AG10803 (cell line): ENCODE measurements around the gene PLIN5.

Source experiments
- DNase-seq: peaks from one replicate; pipeline ENCODE4 v3.0.0; 2010; ENCODE audit warnings: low read depth
- H3K4me3 ChIP-seq: 2 replicates; pipeline ENCODE4 v1.5.1; 2011; ENCODE audit warnings: mild to moderate bottlenecking, low read length, control low read depth
- CTCF ChIP-seq: conservative IDR thresholded peaks from 2 replicates; pipeline ENCODE4 v1.5.1; 2011; ENCODE audit warnings: mild to moderate bottlenecking, low read length, control low read depth, inconsistent platforms

The PLIN5 gene

DNA sequence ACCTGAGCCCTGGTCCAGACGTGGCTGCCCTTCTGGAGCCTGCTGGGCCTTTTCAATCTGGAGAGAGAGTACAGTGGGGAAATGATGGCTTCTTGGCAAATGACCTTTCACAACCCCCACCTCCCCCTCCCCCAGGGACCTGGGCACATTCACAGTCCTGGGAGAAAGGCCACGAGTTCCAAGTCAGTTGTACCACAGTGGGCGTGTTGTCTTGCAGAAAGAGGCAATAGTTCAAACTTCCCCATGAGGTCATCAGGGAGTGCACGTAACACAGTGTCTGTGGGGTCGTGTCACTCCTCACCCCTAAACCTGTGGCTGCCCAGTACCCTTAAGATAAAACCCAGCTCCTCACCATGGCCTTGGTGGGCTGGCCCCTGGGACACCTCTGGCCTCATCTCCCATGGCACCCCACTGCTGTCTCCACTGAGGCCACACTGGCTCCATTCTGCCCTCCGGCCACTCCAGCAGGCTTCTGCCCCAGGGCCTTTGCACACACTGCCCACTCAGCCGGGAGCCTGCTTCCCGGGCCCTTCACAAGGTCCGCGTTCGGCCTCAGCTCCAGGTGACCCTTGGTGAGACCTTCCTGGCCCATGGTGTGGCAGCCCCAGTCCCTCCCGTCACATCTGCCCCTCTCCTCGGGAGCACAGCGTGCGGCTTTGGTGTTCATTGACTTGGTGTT is 30.0 kb downstream of the PLIN5 start:
- no peak overlapping the region for H3K4me3 ChIP-seq
- TF ChIP-seq CTCF: no peak
- no peak for DNase-seq

GRCh38 chr19:4504297-4504701 is 30.7 kb downstream of the PLIN5 start:
- no peak for DNase-seq
- no peak for TF ChIP-seq CTCF
- H3K4me3 ChIP-seq: no peak overlapping the region

DNA sequence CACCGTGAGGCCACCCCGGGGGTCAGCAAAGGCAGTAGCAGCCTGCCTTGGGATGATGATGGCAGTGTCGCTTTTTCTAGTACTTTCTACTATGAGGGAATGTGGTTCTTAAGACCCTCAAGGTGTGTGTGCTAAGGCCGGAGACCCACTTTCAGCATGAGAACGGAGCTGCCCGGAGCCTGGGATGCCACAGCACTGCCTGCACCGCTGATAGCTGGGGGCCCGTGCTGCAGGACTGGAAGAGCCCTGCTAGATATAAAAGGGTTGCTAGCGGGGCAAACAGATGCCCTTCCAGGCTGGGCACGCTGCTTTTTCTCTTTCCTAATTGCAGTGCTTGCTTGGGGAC is 31.2 kb downstream of the PLIN5 start:
- H3K4me3 ChIP-seq: no peak overlapping the region
- no peak for TF ChIP-seq CTCF
- no peak for DNase-seq

DNA sequence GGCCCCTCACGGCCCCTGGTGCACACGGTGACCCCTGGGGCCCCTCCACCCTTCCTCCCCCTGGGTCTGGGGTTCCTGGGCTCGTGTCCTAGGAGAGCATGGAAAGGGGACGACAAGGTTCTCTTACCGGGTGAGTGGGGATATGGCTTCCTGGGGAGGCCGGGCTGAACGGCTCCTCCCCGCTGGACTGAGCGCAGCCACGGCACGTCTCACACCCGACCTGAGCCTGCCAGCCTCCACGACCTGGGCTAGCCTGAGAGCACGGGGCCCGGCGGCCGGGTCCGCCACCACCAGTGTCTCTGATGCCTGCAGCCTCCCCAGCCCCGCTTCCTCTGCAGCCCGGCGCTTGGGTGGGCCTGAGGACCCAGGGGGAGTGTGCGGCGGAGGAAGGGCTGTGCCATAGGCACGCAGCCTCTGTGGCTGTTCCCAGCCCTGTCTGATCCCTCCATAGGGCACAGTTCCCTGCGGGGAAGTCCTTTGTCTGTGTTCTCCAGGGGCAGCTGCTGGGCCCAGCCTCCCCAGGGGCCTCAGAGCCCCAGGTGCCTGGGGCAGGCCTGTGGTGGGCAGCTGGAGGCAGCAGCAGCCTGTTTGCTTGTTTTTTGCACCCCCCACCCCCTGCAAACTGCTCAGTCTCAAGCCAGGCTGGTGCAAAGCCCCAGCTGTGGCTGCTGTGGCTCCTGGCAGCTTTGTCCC is 31.7 kb downstream of the PLIN5 start:
- no peak for DNase-seq
- TF ChIP-seq CTCF: no peak
- no peak overlapping the region for H3K4me3 ChIP-seq

DNA sequence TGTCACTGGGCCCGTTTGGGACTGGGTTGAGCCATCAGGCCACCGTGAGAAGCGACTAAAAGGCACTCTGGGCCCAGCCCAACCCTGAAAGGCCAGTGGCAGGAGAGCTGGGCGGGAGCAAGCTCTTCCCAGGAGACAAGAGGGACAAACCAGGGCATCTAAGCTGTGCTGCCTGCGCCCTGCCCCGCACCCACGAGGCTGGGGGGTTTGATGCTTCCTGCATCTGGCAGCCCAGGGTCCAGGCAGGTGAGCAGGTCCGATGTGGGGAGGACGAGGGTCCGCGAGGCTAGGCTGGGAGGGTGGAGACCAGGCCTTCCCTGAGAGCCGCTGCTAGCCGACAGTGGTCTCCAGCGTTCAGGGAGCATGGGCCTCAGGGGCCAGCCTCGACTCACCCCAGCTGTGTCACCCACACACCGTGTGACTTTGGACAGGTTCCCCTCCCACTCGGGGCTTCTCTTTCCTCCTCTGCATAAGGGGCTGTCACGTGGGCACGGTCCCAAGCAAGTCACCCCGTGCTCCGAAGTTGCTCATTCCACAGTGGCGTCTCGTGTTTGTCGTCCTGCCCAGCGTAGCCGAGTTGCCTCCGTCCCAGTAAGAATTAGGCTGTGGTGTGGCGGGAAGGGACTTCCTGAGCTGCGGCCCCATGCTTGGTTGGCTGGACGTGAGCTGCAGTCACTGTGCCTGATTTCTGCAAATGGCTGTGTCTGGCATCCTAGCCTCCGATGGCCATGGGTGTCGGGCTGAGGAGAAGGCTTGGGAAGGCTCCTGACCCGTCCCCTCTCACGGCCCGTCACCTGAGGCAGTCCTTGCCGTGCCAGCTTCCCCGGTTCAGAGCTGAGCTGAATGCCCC is 32.5 kb downstream of the PLIN5 start:
- H3K4me3 ChIP-seq: no peak overlapping the region
- no peak for TF ChIP-seq CTCF
- no peak for DNase-seq

- no peak for TF ChIP-seq CTCF
Observed at GRCh38 chr19:4501691-4502090, 33.3 kb downstream of the PLIN5 start.

More at GRCh38 chr19:4501691-4502090, 33.3 kb downstream of the PLIN5 start:
- no peak overlapping the region for H3K4me3 ChIP-seq
- no peak for DNase-seq
